Kidney (tissue), 14 donors: ENCODE measurements around the gene FHAD1. TPM values are rescaled to one million over a fixed set of nuclear protein-coding genes. Genes with fewer than 3 reads are reported as not detected.

Experiments used
- DNase-seq, 5 donors: peaks; one replicate each; pipeline ENCODE4 v3.0.0-alpha.2; 2013 to 2020
- FAIRE-seq: peaks from 2 replicates; lab custom pipeline; 2012; peaks lifted over from hg19 to GRCh38; lab: Jason Lieb, UNC
- H3K27ac ChIP-seq, 2 donors: one replicate each; pipeline ENCODE4 v1.7.0; 2013; ENCODE audit warnings: low read depth in 2 of 2, low read length in 2 of 2, inconsistent platforms in 1 of 2
- H3K27me3 ChIP-seq: one replicate; pipeline ENCODE4 v1.7.1; 2013; ENCODE audit warnings: low read length, inconsistent platforms; ENCODE audit not compliant: control insufficient read depth, insufficient read depth
- H3K36me3 ChIP-seq, 3 donors: one replicate each; pipeline versions ENCODE4 v1.7.0 to v1.7.1; 2013; ENCODE audit warnings: low read length in 3 of 3, control low read depth in 1 of 3, inconsistent platforms in 1 of 3; ENCODE audit not compliant: insufficient read depth in 3 of 3, control insufficient read depth in 2 of 3
- H3K4me1 ChIP-seq, 3 donors: one replicate each; pipeline versions ENCODE4 v1.7.0 to v1.7.1; 2013; ENCODE audit warnings: low read length in 3 of 3, inconsistent platforms in 1 of 3, low read depth in 1 of 3; ENCODE audit not compliant: control insufficient read depth in 2 of 3, insufficient read depth in 2 of 3
- H3K4me3 ChIP-seq, 3 donors: one replicate each; pipeline versions ENCODE4 v1.7.0 to v1.8.1; 2013; ENCODE audit warnings: low read length in 3 of 3, control low read depth in 1 of 3, inconsistent platforms in 1 of 3
- H3K9ac ChIP-seq, 3 donors: one replicate each; pipeline versions ENCODE4 v1.7.0 to v1.7.1; 2013; ENCODE audit warnings: low read length in 3 of 3, control low read depth in 1 of 3, inconsistent platforms in 1 of 3
- H3K9me3 ChIP-seq, 3 donors: one replicate each; pipeline versions ENCODE4 v1.7.0 to v1.7.1; 2013; ENCODE audit warnings: low read length in 3 of 3, control low read depth in 1 of 3, inconsistent platforms in 1 of 3; ENCODE audit not compliant: control insufficient read depth in 2 of 3, insufficient read depth in 1 of 3
- CTCF ChIP-seq: IDR thresholded peaks from 3 replicates; pipeline ENCODE4 v1.5.1; 2012; ENCODE audit warnings: mild to moderate bottlenecking, moderate library complexity, borderline replicate concordance; ENCODE audit not compliant: insufficient read depth; ENCODE audit errors: extremely low read depth
- intact Hi-C: fragments of 100-400 bp; cut with DNase I; formaldehyde crosslinking; loops from one replicate; pipeline ENCODE4 v1.11.1; 2022
- polyA plus RNA-seq: library from polyadenylated mRNA; stranded (reverse); fragments of 350-450 nt; fragmentation: Illumina TruSeq; extraction: RNeasy Lipid Tissue Mini Kit (QIAGEN cat#74804); gene quantifications from one replicate; pipeline ENCODE4 v1.2.3, GENCODE V29; 2014; ENCODE audit warnings: low read depth, low replicate concordance; ENCODE audit not compliant: insufficient read depth
- total RNA-seq: library from RNA; stranded (reverse); fragmentation: NEBNext Ultra II Directional; extraction: Animal tissue kit (Norgen Biotek cat#: 25700); gene quantifications from one replicate; pipeline ENCODE4 v1.2.1, GENCODE V29; 2021
- donor health status: control.
- donor health status: control.
- donor health status: control.
- donor health status: control.
- donor health status: control.
- donor health status: DM: yes; HTN: yes; CAD: no.
- donor health status: Normal renal cell carcinoma (clear cell type).

FHAD1 gene
- total and polyA plus RNA-seq, 2 donors from 2014 or later: 0.84 to 4.2 TPM

- intact Hi-C loops: no loop called here
- no peak for FAIRE-seq
These were observed 28.4 kb upstream of the FHAD1 start for GRCh38 chr1:15218287-15219279.

GRCh38 chr1:15219280-15220023 lies 27.6 kb upstream of the FHAD1 start:
- H3K36me3 ChIP-seq: peaks cover 2 to 24% (median 4%) of the 10 kb centered on the region in 3 donors
- H3K27me3 ChIP-seq: no peaks in the 10 kb centered on the region
- H3K9me3 ChIP-seq: no peaks in the 10 kb centered on the region
- no peak for FAIRE-seq
- no peak overlapping the region for H3K9ac ChIP-seq
- no peak for DNase-seq
- H3K4me1 ChIP-seq: peaks cover under 1 to 22% (median 6%) of the 10 kb centered on the region in 3 donors
- intact Hi-C loops: no loop called here
- H3K4me3 ChIP-seq: no peak overlapping the region
- no peak for TF ChIP-seq CTCF
- H3K27ac ChIP-seq: no peak overlapping the region

More at GRCh38 chr1:15218287-15219279, 28.4 kb upstream of the FHAD1 start:
- no peak overlapping the region for H3K9ac ChIP-seq
- peaks cover 2 to 24% (median 4%) of the 10 kb centered on the region in 3 donors for H3K36me3 ChIP-seq
- H3K9me3 ChIP-seq: no peaks in the 10 kb centered on the region
- no peak for DNase-seq
- H3K4me1 ChIP-seq: peaks cover 5 to 24% (median 10%) of the 10 kb centered on the region in 3 donors
- no peaks in the 10 kb centered on the region for H3K27me3 ChIP-seq
- no peak for TF ChIP-seq CTCF
- no peak overlapping the region for H3K4me3 ChIP-seq
- peak overlapping the region in 1 of 2 donors; percentile 23 for H3K27ac ChIP-seq

DNA sequence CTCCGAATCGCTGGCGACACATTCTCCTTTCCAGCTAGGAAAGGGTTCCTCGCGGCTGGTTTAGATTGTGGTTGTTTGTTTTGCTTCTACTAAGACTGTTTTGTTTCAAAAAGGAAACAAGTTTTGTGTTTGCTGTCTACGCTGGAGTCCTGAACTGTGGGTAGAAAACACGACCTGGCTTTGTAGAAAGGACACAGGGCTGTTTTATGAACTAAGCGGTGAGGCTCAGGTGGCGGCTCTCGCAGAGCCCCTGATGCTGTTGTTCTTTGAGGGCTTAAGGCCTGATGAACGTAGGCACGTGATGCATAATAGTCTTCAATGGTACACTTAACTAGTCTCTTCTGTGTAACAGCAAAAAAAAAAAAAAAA lies 27.0 kb upstream of the FHAD1 start:
- DNase-seq (no peak), FAIRE-seq (no peak)
- H3K36me3 ChIP-seq: peaks cover 2 to 23% (median 4%) of the 10 kb centered on the region in 3 donors
- H3K27ac ChIP-seq: no peak overlapping the region
- intact Hi-C loops: no loop called here
- peaks cover 0 to 23% (median 6%) of the 10 kb centered on the region in 3 donors for H3K4me1 ChIP-seq
- H3K9me3 ChIP-seq: no peaks in the 10 kb centered on the region
- H3K4me3 ChIP-seq: no peak overlapping the region
- no peak overlapping the region for H3K9ac ChIP-seq
- H3K27me3 ChIP-seq: no peaks in the 10 kb centered on the region
- TF ChIP-seq CTCF: no peak
